DND-41 (cell line): ENCODE data around the gene HES6.

ENCODE experiments used
- ATAC-seq: fragments of 200-7000 bp; cut with Tn5 transposase; 3 replicates; pipeline ENCODE4 v1.9.1; 2021; ENCODE audit warnings: low read depth; ENCODE audit not compliant: insufficient read depth
- DNase-seq: peaks from one replicate; pipeline ENCODE4 v3.0.0-alpha.2; 2020
- H2AFZ ChIP-seq: 2 replicates; pipeline ENCODE4 v1.6.0; 2012; ENCODE audit warnings: low read depth, low read length
- H3K27ac ChIP-seq: 2 replicates; pipeline ENCODE4 v1.5.1; 2012; ENCODE audit warnings: low read length, inconsistent platforms
- H3K27me3 ChIP-seq: fragments of 200-600 bp; sonication (generic); 2 replicates; pipeline ENCODE4 v1.6.0; 2012; ENCODE audit warnings: low read length, mild to moderate bottlenecking, inconsistent platforms; ENCODE audit not compliant: insufficient read depth, poor library complexity
- H3K36me3 ChIP-seq: 2 replicates; pipeline ENCODE4 v1.5.1; 2012; ENCODE audit warnings: low read length, inconsistent platforms; ENCODE audit not compliant: insufficient read depth
- H3K4me1 ChIP-seq: 2 replicates; pipeline ENCODE4 v1.5.1; 2012; ENCODE audit warnings: mild to moderate bottlenecking, low read length; ENCODE audit not compliant: insufficient read depth
- H3K4me2 ChIP-seq: 2 replicates; pipeline ENCODE4 v1.6.0; 2012; ENCODE audit warnings: mild to moderate bottlenecking, moderate library complexity, low read length, inconsistent platforms; ENCODE audit not compliant: insufficient read depth
- H3K4me3 ChIP-seq, 2 experiments: fragments of 200-600 bp in 1 of 2; shearing (Covaris generic) in 1 of 2; 2 replicates each; pipeline ENCODE4 v1.5.1; 2012 to 2016; ENCODE audit warnings: inconsistent platforms in 2 of 2, low read length in 2 of 2, mild to moderate bottlenecking in 2 of 2, low read depth in 1 of 2, moderate library complexity in 1 of 2
- H3K79me2 ChIP-seq: 2 replicates; pipeline ENCODE4 v1.6.0; 2012; ENCODE audit warnings: low read length, inconsistent platforms; ENCODE audit not compliant: insufficient read depth
- H3K9ac ChIP-seq: 2 replicates; pipeline ENCODE4 v1.6.0; 2012; ENCODE audit warnings: low read depth, mild to moderate bottlenecking, inconsistent platforms, low read length, moderate library complexity
- H3K9me3 ChIP-seq: 2 replicates; pipeline ENCODE4 v1.5.1; 2012; ENCODE audit warnings: low read length, moderate library complexity, mild to moderate bottlenecking, inconsistent platforms; ENCODE audit not compliant: insufficient read depth, severe bottlenecking
- H4K20me1 ChIP-seq: 2 replicates; pipeline ENCODE4 v1.6.0; 2012; ENCODE audit warnings: low read length; ENCODE audit not compliant: insufficient read depth
- CTCF ChIP-seq: IDR thresholded peaks from 2 replicates; pipeline ENCODE4 v1.5.1; 2012; ENCODE audit warnings: borderline replicate concordance, low read length, moderate library complexity, mild to moderate bottlenecking; ENCODE audit not compliant: poor library complexity, severe bottlenecking; ENCODE audit errors: extremely low read depth
- EZH2 ChIP-seq: IDR thresholded peaks from 3 replicates; pipeline ENCODE4 v1.6.1; 2012; ENCODE audit warnings: borderline replicate concordance, low read depth, mild to moderate bottlenecking, moderate library complexity, low read length, inconsistent platforms; ENCODE audit not compliant: severe bottlenecking

Gene HES6

DNA sequence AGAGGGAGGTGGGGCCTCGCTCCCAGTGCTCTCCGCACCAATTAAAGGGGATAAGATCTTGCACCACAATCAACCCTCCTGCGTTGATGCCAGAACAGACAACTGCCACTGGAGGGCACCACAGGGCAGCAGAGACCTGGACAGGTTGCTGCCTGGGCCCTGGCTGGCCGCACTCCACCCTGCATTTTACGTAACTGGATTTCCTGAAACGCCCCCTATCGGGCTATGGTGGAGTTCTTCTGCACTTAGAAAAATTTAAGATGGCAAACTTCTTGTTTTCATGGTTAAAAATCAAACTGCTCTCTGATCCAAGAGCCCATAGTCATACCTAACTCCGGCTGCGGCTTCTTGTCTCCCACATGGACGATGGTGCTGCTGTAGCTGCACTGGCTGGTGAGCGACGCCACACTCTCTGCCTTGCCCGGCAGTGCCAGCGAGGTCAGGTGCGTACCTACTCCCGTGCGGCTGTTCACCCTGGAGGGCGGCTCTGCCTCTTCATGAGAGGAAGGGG is 16.8 kb upstream of the HES6 start:
- H3K4me3 ChIP-seq, result no peak overlapping the region
- peak; percentile 51 for DNase-seq
- peaks cover 87% of the 10 kb centered on the region for H3K36me3 ChIP-seq
- H3K27ac ChIP-seq, result no peak overlapping the region
- no peaks in the 10 kb centered on the region for H3K79me2 ChIP-seq
- ATAC-seq, result peak; percentile 81
- H2AFZ ChIP-seq, result no peak overlapping the region
- H3K9ac ChIP-seq, result no peak overlapping the region
- H3K4me2 ChIP-seq, result no peak overlapping the region
- no peaks in the 10 kb centered on the region for H3K27me3 ChIP-seq
- no peaks in the 10 kb centered on the region for H3K4me1 ChIP-seq
- TF ChIP-seq CTCF (peak; percentile 72), EZH2 (no peak)
- H4K20me1 ChIP-seq, result no peaks in the 10 kb centered on the region
- no peaks in the 10 kb centered on the region for H3K9me3 ChIP-seq

GRCh38 chr2:238256111-238256510 is 16.3 kb upstream of the HES6 start:
- H3K4me2 ChIP-seq, result no peak overlapping the region
- no peak for TF ChIP-seq EZH2
- TF ChIP-seq CTCF, result no peak
- H4K20me1 ChIP-seq, result no peaks in the 10 kb centered on the region
- H3K79me2 ChIP-seq, result no peaks in the 10 kb centered on the region
- H3K36me3 ChIP-seq, result peaks cover 87% of the 10 kb centered on the region
- DNase-seq (no peak), ATAC-seq (no peak)
- H3K27me3 ChIP-seq, result no peaks in the 10 kb centered on the region
- no peak overlapping the region for H2AFZ ChIP-seq
- no peaks in the 10 kb centered on the region for H3K9me3 ChIP-seq
- H3K9ac ChIP-seq, result no peak overlapping the region
- no peak overlapping the region for H3K4me3 ChIP-seq
- no peak overlapping the region for H3K27ac ChIP-seq
- no peaks in the 10 kb centered on the region for H3K4me1 ChIP-seq

DNA sequence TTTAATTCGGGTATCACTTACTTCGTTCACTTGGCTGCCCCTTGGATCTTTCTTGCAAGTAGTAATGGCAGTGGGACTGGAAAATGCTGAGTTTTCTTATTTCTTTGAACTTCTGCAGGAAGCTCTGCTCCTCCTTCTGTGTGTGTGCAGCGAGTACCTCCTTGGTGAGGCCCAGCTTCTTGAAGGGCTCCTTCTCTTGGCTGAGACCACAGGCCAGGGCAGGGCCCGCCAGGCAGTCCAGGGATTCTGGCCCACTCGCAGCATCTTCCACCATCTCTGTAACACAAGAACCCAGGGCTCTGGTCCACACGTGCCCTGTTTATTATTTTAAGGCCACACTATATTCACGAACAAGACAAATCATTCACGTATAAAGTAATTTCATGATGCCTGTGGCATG is 15.8 kb upstream of the HES6 start:
- peaks cover 87% of the 10 kb centered on the region for H3K36me3 ChIP-seq

More for the DNA sequence above, 15.8 kb upstream of the HES6 start:
- Histone ChIP-seq H2AFZ (no peak overlapping the region), H3K9me3 (no peaks in the 10 kb centered on the region), H4K20me1 (no peaks in the 10 kb centered on the region), H3K79me2 (no peaks in the 10 kb centered on the region), H3K4me1 (no peaks in the 10 kb centered on the region), H3K9ac (no peak overlapping the region), H3K27ac (no peak overlapping the region), H3K4me2 (no peak overlapping the region), H3K4me3 (no peak overlapping the region), H3K27me3 (no peaks in the 10 kb centered on the region)
- ATAC-seq, result no peak
- TF ChIP-seq EZH2, result no peak
- no peak for TF ChIP-seq CTCF
- no peak for DNase-seq
